Kidney epithelial cell (primary cell): ENCODE measurements around the gene GAS7. TPM values are rescaled to one million over a fixed set of nuclear protein-coding genes. Genes with fewer than 3 reads are reported as not detected.

Experiments used
- DNase-seq: peaks from one replicate; pipeline ENCODE4 v3.0.0-alpha.2; 2010; ENCODE audit warnings: low read depth
- H3K27me3 ChIP-seq: 2 replicates; pipeline ENCODE4 v1.6.0; 2011; ENCODE audit warnings: low read length; ENCODE audit not compliant: control insufficient read depth, insufficient read depth
- H3K36me3 ChIP-seq: 2 replicates; pipeline ENCODE4 v1.5.1; 2011; ENCODE audit warnings: low read length; ENCODE audit not compliant: control insufficient read depth, insufficient read depth
- H3K4me3 ChIP-seq: 2 replicates; pipeline ENCODE4 v1.5.1; 2011; ENCODE audit warnings: low read depth, mild to moderate bottlenecking, control low read depth, low read length
- CTCF ChIP-seq: IDR thresholded peaks from 2 replicates; pipeline ENCODE4 v1.5.1; 2011; ENCODE audit warnings: mild to moderate bottlenecking, moderate library complexity, low read length, control low read depth, inconsistent platforms; ENCODE audit not compliant: insufficient read depth, poor library complexity, severe bottlenecking
- total RNA-seq: library from RNA; depleted of rRNA; stranded (reverse); fragments of >200 nt; gene quantifications from 2 replicates; pipeline ENCODE4 v1.2.3, GENCODE V29; 2015

Gene GAS7
- total RNA-seq, 1 donor from 2014 or later: 3.6 TPM

- no peak for TF ChIP-seq CTCF
- peaks cover 2% of the 10 kb centered on the region for H3K27me3 ChIP-seq
- H3K36me3 ChIP-seq: no peaks in the 10 kb centered on the region
- H3K4me3 ChIP-seq: no peak overlapping the region
- DNase-seq: no peak
Measured at GRCh38 chr17:9894231-9894630, 304.2 kb downstream of the GAS7 start.

- Histone ChIP-seq H3K27me3 (peaks cover 2% of the 10 kb centered on the region), H3K36me3 (no peaks in the 10 kb centered on the region), H3K4me3 (no peak overlapping the region)
- DNase-seq: no peak
- TF ChIP-seq CTCF: no peak
Measured at GRCh38 chr17:9893411-9894012, 304.9 kb downstream of the GAS7 start.

- Histone ChIP-seq H3K36me3 (no peaks in the 10 kb centered on the region), H3K4me3 (no peak overlapping the region), H3K27me3 (no peaks in the 10 kb centered on the region)
- DNase-seq: no peak
- peak; percentile 58 for TF ChIP-seq CTCF
Measured at GRCh38 chr17:9890124-9890523, 308.3 kb downstream of the GAS7 start.

GRCh38 chr17:9887508-9887907 is 310.9 kb downstream of the GAS7 start:
- no peak for DNase-seq
- TF ChIP-seq CTCF: no peak
- no peak overlapping the region for H3K4me3 ChIP-seq
- H3K27me3 ChIP-seq: no peaks in the 10 kb centered on the region
- H3K36me3 ChIP-seq: no peaks in the 10 kb centered on the region

- H3K4me3 ChIP-seq: no peak overlapping the region
- no peak for DNase-seq
- TF ChIP-seq CTCF: no peak
- no peaks in the 10 kb centered on the region for H3K27me3 ChIP-seq
- no peaks in the 10 kb centered on the region for H3K36me3 ChIP-seq
Measured at GRCh38 chr17:9886141-9886930, 312.1 kb downstream of the GAS7 start.
